H1 (cell line): ENCODE data around the gene SH3RF3. TPM values are rescaled to one million over a fixed set of nuclear protein-coding genes. Genes with fewer than 3 reads are reported as not detected.

ENCODE experiments used
- EZH2 ChIP-seq: fragments of 200-600 bp; sonication (generic); IDR thresholded peaks from 2 replicates; pipeline ENCODE4 v1.7.1; 2012; ENCODE audit warnings: low read depth, mild to moderate bottlenecking, moderate library complexity, low read length, inconsistent platforms; ENCODE audit not compliant: severe bottlenecking
- KDM5A ChIP-seq: fragments of 200-600 bp; IDR thresholded peaks from 2 replicates; pipeline ENCODE4 v1.7.1; 2012; ENCODE audit warnings: mild to moderate bottlenecking, low read length, inconsistent platforms, mixed read lengths
- NRF1 ChIP-seq: IDR thresholded peaks from 2 replicates; pipeline ENCODE4 v1.6.1; 2011; ENCODE audit warnings: mild to moderate bottlenecking, low read depth, low read length, improper control_type of control experiment
- PHF8 ChIP-seq: fragments of 200-600 bp; sonication (generic); conservative IDR thresholded peaks from 2 replicates; pipeline ENCODE4 v1.7.1; 2012; ENCODE audit warnings: low read depth, mild to moderate bottlenecking, inconsistent platforms, low read length, moderate library complexity
- polyA plus RNA-seq, 7 experiments: library from polyadenylated mRNA; depleted of rRNA in 3 of 7; stranded (reverse) in 5 of 7; unstranded in 2 of 7; fragments of >200 nt in 5 of 7; fragments of 200-250 nt in 2 of 7; gene quantifications; 1 replicate in 5 of 7; 2 replicates in 1 of 7; 4 replicates in 1 of 7; pipeline versions ENCODE4 v1.2.1 to v1.2.3, GENCODE V29; 2011 to 2013; ENCODE audit warnings: missing spikeins in 2 of 7, mixed read lengths in 2 of 7
- total RNA-seq: library from RNA; stranded (reverse); fragmentation: NEBNext Ultra II Directional; extraction: Animal tissue kit (Norgen Biotek cat#: 25700); gene quantifications from 2 replicates; pipeline ENCODE4 v1.2.1, GENCODE V29; 2021

Gene SH3RF3
- total and polyA plus RNA-seq, 2 of the 8 experiments (the other 6 are each of a cell fraction or from before 2014, with no cell fraction given) = 0.11 to 0.65 TPM

DNA sequence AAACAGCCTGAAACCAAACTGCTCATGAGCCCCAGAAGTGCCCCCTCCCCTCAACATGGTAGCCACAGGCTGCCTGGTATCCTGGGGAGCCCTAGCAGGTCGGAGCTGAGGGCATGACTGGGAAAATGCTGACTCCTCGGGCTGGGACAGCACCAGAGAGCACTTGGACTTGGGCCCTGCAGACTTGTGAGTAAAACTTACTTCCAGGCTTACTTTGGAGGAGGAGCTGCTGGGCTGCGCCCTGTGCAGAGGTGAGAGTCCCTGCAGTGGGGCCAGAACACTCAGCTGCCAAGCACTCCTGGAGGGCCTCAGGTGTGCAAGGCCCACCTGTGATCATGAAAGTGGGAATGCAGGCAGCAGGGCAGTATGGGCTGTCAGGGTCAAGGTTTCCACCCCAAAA is 365.3 kb downstream of the SH3RF3 start (continued):
- no peak for TF ChIP-seq PHF8
- no peak for TF ChIP-seq NRF1
- no peak for TF ChIP-seq KDM5A
- no peak for TF ChIP-seq EZH2
